Liver (tissue), 3 donors: ENCODE results near the gene PRR5L.

Source experiments
- ATF3 ChIP-seq: IDR thresholded peaks from 2 replicates; pipeline ENCODE4 v1.6.1; 2016; ENCODE audit warnings: antibody characterized with exemption
- CTCF ChIP-seq: fragments of 150-350 bp; IDR thresholded peaks from 2 replicates; pipeline ENCODE4 v1.5.1; 2017; ENCODE audit warnings: improper control_type of control experiment, low read depth, low read length; ENCODE audit not compliant: missing input control
- FOXA1 ChIP-seq: IDR thresholded peaks from 2 replicates; pipeline ENCODE4 v1.6.1; 2016; ENCODE audit warnings: antibody characterized with exemption
- RAD21 ChIP-seq, 2 donors: IDR thresholded peaks; 2 replicates each; pipeline ENCODE4 v1.6.1; 2016; ENCODE audit warnings: antibody characterized with exemption in 2 of 2, mild to moderate bottlenecking in 2 of 2
- SP1 ChIP-seq: IDR thresholded peaks from 2 replicates; pipeline ENCODE4 v1.6.1; 2018; ENCODE audit warnings: antibody characterized with exemption, mild to moderate bottlenecking
- donor health status: healthy.
- donor health status: healthy.

GRCh38 chr11:36417154-36417553 is 121.1 kb downstream of the PRR5L start:
- TF ChIP-seq CTCF (no peak), ATF3 (no peak), SP1 (no peak), FOXA1 (no peak), RAD21 (IDR thresholded peaks at IDR 0.05) (no peak)
